DOHH2 (cell line): ENCODE results near the gene TTC23.

Source experiments
- CTCF ChIP-seq: fragments of 200-600 bp; sonication (generic); IDR thresholded peaks from one replicate; pipeline ENCODE4 v1.5.1; 2014; ENCODE audit warnings: antibody characterized with exemption, mild to moderate bottlenecking, low read depth, low read length; ENCODE audit not compliant: poor library complexity, severe bottlenecking
- EZH2phosphoT487 ChIP-seq: fragments of 200-600 bp; sonication (generic); IDR thresholded peaks from 2 replicates; pipeline ENCODE4 v1.6.1; 2017; ENCODE audit warnings: borderline replicate concordance, mild to moderate bottlenecking, antibody characterized with exemption, low read length, moderate library complexity, mixed read lengths

- TF ChIP-seq CTCF (no peak), EZH2phosphoT487 (no peak)
These were observed 93.4 kb downstream of the TTC23 start for GRCh38 chr15:99155961-99156443.
